Liver (tissue), 3 donors: Measurements from ENCODE around the gene JAZF1.

Source experiments
- ATF3 ChIP-seq: IDR thresholded peaks from 2 replicates; pipeline ENCODE4 v1.6.1; 2016; ENCODE audit warnings: antibody characterized with exemption
- GABPA ChIP-seq, 2 donors: IDR thresholded peaks in 1 of 2; conservative IDR thresholded peaks in 1 of 2; 2 replicates each; pipeline ENCODE4 v1.6.1; 2016; ENCODE audit warnings: antibody characterized with exemption in 2 of 2, mild to moderate bottlenecking in 1 of 2, moderate library complexity in 1 of 2
- SP1 ChIP-seq: IDR thresholded peaks from 2 replicates; pipeline ENCODE4 v1.6.1; 2018; ENCODE audit warnings: antibody characterized with exemption, mild to moderate bottlenecking
- TAF1 ChIP-seq: conservative IDR thresholded peaks from 2 replicates; pipeline ENCODE4 v1.6.1; 2016; ENCODE audit warnings: antibody characterized with exemption, mild to moderate bottlenecking
- YY1 ChIP-seq: IDR thresholded peaks from 2 replicates; pipeline ENCODE4 v1.6.1; 2016; ENCODE audit warnings: antibody characterized with exemption, mild to moderate bottlenecking
- TF ChIP-seq, protein P1 (sequence below): fragments of 150-350 bp; IDR thresholded peaks from 2 replicates; pipeline ENCODE4 v1.5.1; 2017; ENCODE audit warnings: improper control_type of control experiment, low read depth, low read length; ENCODE audit not compliant: missing input control
- TF ChIP-seq, protein P2 (sequence below): IDR thresholded peaks from 2 replicates; pipeline ENCODE4 v1.6.1; 2016; ENCODE audit warnings: antibody characterized with exemption, mild to moderate bottlenecking
- TF ChIP-seq, protein P3 (sequence below): IDR thresholded peaks from 2 replicates; pipeline ENCODE4 v1.6.1; 2016; ENCODE audit warnings: antibody characterized with exemption
- donor health status: healthy.
- donor health status: healthy.

DNA sequence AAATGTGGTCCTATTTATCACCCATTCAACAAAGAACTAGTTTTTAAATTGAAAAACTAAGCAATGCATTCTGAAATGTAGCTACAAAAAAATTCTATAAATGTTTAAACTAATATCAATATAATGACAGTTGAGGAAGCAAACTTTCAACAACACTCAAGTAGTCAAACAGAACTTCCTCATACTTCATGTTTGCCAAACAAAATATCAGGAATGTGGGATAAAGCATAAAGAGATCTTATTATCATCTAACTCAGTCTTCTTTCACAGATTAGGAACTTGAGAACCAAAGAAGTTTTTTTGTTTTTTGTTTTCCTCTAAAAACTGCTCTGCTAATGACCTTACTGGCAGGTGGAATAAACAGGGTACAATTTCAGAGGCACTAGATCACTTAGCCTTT is 116.2 kb downstream of the JAZF1 start:
- TF ChIP-seq, protein P1, sequence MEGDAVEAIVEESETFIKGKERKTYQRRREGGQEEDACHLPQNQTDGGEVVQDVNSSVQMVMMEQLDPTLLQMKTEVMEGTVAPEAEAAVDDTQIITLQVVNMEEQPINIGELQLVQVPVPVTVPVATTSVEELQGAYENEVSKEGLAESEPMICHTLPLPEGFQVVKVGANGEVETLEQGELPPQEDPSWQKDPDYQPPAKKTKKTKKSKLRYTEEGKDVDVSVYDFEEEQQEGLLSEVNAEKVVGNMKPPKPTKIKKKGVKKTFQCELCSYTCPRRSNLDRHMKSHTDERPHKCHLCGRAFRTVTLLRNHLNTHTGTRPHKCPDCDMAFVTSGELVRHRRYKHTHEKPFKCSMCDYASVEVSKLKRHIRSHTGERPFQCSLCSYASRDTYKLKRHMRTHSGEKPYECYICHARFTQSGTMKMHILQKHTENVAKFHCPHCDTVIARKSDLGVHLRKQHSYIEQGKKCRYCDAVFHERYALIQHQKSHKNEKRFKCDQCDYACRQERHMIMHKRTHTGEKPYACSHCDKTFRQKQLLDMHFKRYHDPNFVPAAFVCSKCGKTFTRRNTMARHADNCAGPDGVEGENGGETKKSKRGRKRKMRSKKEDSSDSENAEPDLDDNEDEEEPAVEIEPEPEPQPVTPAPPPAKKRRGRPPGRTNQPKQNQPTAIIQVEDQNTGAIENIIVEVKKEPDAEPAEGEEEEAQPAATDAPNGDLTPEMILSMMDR, result no peak
- TF ChIP-seq TAF1 (no peak), SP1 (no peak), ATF3 (no peak), GABPA (IDR thresholded peaks at IDR 0.05 in 1 of 2, conservative IDR thresholded peaks at IDR 0.05 in 1 of 2) (no peak), YY1 (no peak)
- TF ChIP-seq, protein P2, sequence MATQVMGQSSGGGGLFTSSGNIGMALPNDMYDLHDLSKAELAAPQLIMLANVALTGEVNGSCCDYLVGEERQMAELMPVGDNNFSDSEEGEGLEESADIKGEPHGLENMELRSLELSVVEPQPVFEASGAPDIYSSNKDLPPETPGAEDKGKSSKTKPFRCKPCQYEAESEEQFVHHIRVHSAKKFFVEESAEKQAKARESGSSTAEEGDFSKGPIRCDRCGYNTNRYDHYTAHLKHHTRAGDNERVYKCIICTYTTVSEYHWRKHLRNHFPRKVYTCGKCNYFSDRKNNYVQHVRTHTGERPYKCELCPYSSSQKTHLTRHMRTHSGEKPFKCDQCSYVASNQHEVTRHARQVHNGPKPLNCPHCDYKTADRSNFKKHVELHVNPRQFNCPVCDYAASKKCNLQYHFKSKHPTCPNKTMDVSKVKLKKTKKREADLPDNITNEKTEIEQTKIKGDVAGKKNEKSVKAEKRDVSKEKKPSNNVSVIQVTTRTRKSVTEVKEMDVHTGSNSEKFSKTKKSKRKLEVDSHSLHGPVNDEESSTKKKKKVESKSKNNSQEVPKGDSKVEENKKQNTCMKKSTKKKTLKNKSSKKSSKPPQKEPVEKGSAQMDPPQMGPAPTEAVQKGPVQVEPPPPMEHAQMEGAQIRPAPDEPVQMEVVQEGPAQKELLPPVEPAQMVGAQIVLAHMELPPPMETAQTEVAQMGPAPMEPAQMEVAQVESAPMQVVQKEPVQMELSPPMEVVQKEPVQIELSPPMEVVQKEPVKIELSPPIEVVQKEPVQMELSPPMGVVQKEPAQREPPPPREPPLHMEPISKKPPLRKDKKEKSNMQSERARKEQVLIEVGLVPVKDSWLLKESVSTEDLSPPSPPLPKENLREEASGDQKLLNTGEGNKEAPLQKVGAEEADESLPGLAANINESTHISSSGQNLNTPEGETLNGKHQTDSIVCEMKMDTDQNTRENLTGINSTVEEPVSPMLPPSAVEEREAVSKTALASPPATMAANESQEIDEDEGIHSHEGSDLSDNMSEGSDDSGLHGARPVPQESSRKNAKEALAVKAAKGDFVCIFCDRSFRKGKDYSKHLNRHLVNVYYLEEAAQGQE, result no peak
- TF ChIP-seq, protein P3, sequence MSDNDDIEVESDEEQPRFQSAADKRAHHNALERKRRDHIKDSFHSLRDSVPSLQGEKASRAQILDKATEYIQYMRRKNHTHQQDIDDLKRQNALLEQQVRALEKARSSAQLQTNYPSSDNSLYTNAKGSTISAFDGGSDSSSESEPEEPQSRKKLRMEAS, result no peak
